HG03442 (cell line): ENCODE results near the gene UCMA.

Experiments
- ATAC-seq: cut with Tn5 transposase; IDR thresholded peaks from one replicate; pipeline ENCODE4 v1.9.1; 2021; ENCODE audit warnings: mild to moderate bottlenecking, moderate library complexity; ENCODE audit not compliant: unreplicated experiment

The UCMA gene

DNA sequence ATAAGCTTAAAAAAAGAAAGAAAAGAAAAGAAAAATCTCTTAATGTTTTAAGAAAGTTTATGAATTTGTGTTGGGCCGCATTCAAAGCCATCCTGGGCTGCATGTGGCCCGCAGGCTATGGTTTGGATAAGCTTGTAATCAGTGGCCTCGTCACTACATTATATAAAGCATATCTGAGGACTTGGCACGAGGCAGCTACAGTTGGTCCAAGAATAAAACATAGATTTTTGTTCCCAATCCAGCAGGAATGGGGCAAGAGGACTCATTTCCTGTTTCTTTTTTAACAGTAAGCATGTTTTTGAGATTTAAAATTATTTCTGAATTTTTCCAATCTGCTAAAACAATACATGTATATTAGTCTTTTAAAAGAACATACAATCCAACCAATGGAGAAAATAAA lies 44.2 kb downstream of the UCMA start:
- ATAC-seq, result no peak

DNA sequence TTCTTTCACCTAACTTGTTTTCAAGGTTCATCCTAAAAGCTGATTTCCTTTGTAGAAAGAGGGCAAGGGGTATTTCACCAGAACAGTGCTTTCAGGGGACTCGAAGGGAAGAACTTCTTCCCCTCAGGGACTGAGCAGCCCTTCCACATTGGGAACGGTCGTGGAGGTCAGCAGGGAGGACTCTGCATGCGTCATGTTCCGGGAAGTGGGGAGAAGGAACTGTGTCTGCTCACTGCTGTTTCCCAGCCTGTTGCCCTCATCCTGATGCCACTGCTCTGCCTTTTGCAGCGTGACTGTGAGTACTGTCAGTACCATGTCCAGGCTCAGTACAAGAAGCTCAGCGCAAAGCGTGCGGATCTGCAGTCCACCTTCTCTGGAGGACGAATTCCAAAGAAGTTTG lies 45.6 kb downstream of the UCMA start:
- no peak for ATAC-seq

DNA sequence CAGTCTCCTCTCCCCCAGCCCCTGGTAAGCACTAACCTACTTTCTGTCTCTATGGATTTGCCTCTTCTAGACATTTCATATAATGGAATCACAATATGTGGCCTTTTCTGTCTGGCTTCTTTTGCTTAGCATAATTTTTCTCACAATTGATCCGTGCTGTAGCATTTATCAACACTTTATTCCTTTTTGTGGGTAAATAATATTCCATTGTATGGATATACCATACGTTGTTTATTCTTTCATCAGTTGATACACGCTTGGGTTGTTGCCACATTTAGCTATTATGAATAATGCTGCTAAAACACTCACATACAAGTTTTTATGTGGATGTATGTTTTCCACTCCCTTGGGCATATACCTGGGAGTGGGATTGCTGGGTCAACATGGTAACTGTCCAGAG lies 47.0 kb downstream of the UCMA start:
- ATAC-seq, result no peak

DNA sequence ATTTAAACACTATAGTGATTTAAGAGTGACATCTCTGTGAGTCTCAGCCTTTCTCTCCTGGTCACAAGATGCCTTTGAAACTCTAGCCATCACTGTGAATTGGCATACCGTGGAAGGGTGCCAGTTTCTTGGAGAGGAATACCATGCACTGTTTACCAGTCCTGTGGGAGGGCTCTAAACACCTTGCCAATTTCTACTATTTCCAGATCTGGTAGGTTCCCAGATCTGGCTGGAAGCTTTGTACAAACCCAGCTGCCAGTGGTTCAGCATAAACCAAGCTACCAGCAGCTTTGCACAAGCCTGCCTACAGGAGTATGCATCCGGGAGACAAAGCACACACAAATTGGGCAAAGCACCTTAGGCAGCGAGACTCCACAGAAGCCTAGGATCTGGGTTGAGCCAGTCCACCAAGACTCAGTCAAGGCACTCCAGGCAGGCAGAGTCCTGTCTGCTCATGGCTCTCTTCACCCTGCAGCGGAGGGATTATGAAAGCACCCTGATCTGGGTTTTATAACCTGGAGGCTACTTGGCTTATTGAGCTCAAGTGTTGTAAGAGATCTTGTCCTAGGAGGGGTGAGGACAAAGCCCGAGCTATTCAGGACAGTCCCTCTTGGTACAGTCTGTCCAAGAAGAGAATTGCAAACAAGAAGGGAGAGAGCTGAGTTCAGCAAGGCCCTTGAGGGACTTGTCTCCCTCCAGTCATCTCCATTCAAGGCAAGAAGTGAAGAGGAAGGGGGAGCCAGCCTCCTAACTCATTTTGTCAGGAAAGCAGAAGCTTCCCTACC lies 49.3 kb downstream of the UCMA start:
- no peak for ATAC-seq

DNA sequence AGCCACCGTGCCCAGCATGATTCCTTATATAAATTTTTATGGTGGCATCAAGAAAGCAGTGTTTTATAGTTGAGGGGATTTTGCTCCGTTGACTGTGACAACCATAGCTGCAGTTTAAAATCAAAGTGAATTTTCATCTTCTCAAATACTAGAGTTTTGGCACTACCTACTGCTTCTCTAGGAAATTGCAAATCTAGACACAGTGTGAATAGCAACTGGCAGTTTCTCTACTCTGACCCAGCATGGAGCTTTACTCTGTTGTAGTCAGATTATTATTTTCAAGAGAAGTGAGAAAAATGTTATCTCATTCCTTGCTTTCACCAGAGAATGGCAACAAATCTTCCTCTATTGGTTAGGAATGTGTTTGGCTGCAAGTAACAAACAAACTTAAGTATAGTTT lies 49.9 kb downstream of the UCMA start:
- ATAC-seq, result no peak

DNA sequence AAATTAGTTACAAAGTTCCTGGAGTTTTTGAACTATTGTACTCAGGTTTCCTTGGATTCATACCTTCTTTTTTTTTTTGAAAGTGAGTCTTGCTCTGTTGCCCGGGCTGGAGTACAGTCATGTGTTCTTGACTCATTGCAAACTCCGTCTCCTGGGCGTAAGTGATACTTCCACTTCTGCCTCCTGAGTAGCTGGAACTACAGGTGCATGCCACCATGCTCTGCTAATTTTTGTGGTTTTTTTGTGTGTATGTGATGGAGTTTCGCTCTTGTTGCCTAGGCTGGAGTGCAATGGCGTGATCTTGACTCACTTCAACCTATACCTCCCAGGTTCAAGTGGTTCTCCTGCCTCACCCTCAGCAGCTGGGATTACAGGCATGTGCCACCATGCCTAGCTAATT lies 50.5 kb downstream of the UCMA start:
- no peak for ATAC-seq

DNA sequence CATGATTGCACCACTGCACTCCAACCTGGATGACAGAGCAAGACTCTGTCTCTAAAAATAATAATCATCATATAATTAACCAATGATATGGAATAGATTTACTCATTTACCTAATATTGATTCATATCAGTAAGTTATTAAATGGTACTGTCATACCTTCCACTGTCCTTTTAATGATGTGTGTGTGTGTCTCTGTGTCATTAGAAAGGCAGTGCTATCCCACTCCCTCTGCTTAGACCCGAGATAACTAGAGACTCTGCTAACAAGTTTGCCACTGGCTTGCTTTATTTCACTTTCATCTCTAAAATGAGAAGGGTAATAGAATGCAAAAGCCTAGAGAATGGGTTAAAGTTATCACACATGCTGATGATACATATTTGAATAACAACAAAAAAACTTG lies 51.8 kb downstream of the UCMA start:
- ATAC-seq, result no peak

DNA sequence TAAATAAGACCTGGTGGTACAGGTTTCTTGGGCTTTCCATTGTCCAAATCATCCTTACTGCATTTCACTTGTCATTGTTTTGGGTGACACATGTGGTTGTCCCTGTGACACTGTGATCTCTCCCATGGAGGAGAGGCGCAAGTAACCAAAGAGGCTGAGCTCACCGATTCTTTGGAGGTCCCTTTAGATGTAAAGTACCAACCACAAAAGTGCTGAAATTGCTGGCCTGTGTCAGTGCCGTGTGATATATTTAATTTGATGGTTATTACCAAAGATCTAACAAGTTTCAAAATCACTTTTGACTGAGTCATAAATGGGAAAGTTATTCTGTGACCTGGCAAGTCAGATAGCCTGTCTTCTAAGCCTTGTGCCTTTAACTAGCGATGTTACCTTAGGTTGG lies 53.4 kb downstream of the UCMA start:
- ATAC-seq, result no peak

DNA sequence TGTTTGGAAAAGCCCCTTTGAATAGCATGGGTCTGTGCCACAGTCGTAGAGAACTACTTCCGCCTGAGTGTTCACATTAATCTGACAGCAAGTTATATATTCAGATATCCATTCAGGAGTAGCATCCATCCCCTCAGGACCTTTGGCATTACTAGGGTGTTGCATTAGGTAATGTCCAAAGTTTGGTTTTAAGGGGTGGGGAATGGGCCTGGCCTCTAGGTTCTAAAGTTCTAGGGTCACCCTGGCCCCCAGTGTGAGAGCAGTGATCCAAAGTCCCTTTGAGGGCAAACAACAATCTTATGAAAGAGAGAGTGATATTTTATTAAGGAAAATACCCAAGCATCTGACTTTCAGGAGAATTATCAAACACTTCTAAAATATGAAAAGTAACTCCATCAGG lies 60.6 kb downstream of the UCMA start:
- ATAC-seq, result no peak
